NCI-H146 treated with DMSO at 0.1 percent for 48 hours (cell line): ENCODE data around the gene CEP72.
"Not testable (repeated sequence)": the region's sequence is repeated elsewhere in the genome, so short reads cannot be mapped to it uniquely, and the experiment has no call there.

Experiments used
- DNase-seq: peaks from one replicate; lab custom pipeline; 2025; ENCODE audit not compliant: unreplicated experiment; lab: John Stamatoyannopoulos, UW

CEP72 gene

DNA sequence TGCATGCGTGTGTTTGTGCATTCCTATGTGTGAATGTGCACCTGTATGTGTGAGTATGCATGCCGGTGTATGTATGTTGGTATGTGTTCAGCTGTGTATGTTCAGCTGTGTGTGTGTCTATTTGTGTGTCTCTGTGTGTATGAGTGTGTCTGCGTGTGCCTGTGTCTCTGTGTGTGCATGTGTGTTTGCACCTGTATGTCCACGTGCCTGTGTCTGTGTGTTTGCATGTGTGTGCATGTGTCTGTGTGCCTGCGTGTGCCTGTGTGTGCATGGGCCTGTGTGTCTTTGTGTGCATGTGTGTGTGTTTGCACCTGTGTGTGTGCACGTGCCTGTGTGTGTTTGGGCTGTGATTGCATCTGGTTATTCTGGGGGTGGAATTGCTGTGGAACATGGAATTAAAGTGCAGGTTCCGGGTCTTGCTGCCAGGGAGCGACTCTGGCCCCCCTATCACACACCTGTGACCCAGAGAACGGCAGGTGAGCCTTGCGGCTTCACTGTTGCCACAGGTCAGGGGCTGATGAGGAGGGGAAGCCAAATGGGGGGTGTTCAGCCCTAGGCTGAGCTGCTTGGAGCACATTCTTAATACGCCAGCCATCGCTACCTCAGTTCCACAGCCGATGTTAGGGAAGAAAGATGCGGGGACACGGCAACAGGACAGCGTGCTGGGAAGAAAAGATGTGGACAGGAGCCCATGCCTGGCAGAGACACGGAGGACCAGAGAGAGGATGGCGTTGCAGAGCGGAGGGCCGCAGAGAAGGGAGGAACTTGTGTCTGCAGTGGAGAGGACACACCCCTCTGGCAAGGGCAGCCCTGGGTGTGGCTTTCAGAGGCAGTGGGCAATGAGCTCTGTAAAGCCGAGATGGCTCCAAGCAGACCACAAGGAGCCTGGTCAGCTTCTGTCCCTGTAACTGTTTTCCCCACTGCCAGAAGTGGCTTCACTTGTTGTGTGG, 84.9 kb downstream of the CEP72 start:
- not testable (repeated sequence) for DNase-seq
